ENCODE measurements around the gene UPF3A. TPM values are rescaled to one million over a fixed set of nuclear protein-coding genes. Genes with fewer than 3 reads are reported as not detected.

The UPF3A gene, protein sequence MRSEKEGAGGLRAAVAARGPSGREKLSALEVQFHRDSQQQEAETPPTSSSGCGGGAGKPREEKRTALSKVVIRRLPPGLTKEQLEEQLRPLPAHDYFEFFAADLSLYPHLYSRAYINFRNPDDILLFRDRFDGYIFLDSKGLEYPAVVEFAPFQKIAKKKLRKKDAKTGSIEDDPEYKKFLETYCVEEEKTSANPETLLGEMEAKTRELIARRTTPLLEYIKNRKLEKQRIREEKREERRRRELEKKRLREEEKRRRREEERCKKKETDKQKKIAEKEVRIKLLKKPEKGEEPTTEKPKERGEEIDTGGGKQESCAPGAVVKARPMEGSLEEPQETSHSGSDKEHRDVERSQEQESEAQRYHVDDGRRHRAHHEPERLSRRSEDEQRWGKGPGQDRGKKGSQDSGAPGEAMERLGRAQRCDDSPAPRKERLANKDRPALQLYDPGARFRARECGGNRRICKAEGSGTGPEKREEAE
- total RNA-seq, result 100 to 1,000 TPM in 1 of 6 donors, 10 to 100 TPM in 5; 27.5 to 117 (median 48.6) TPM

GRCh38 chr13:114281351-114282040, at the start of gene UPF3A:
UPF3A (plus strand) TSS chr13:114281601; CDS start chr13:114281640, 39 bp downstream.
- peaks cover 17 to 29% (median 21%) of the 10 kb centered on the region in 4 donors for H3K4me1 ChIP-seq
- ATAC-seq (ENCODE audit: low FRiP score in 2 of 2) (peak; percentile 96), DNase-seq (peak; percentile 90 to 98)
- no peaks in the 10 kb centered on the region for H3K9me3 ChIP-seq
- H3K4me3 ChIP-seq, result peak within 1 kb of the TSS; percentile 35 to 79 (median 74)
- H3K36me3 ChIP-seq, result peaks cover 0 to 27% (median 5%) of the 10 kb centered on the region in 4 donors
- WGBS, 2 donors, result 0 to 1% methylated on average over 7 to 69 of the region's 89 CpGs
- H3K27ac ChIP-seq, result peak within 1 kb of the TSS; percentile 95 to 99 (median 97)
- H3K27me3 ChIP-seq, result no peaks in the 10 kb centered on the region
- TF ChIP-seq POLR2AphosphoS5 (IDR thresholded peaks at IDR 0.05), result peak; percentile 86 to 87
- peak in 1 of 4 donors; percentile 13 for TF ChIP-seq EP300 (IDR thresholded peaks at IDR 0.05)
- peak in 3 of 4 donors; percentile 72 to 90 (median 87) for TF ChIP-seq POLR2A (IDR thresholded peaks at IDR 0.05)
- TF ChIP-seq CTCF (IDR thresholded peaks at IDR 0.05), result peak in 1 of 6 experiments; percentile 21

GRCh38 chr13:114231886-114232285, 49.5 kb upstream of the UPF3A start:
- Histone ChIP-seq H3K4me1 (peaks cover 6 to 18% (median 12%) of the 10 kb centered on the region in 4 donors), H3K27ac (no peak overlapping the region), H3K9me3 (no peaks in the 10 kb centered on the region), H3K27me3 (peaks cover 0 to 3% (median 0%) of the 10 kb centered on the region in 4 donors), H3K4me3 (no peak overlapping the region), H3K36me3 (peaks cover 0 to 4% (median 1%) of the 10 kb centered on the region in 4 donors)
- DNase-seq, result no peak
- WGBS, 2 donors, result 79 to 83% methylated on average over 8 of the region's 8 CpGs
- TF ChIP-seq EP300 (IDR thresholded peaks at IDR 0.05) (no peak), POLR2AphosphoS5 (IDR thresholded peaks at IDR 0.05) (no peak), CTCF (IDR thresholded peaks at IDR 0.05) (no peak), POLR2A (IDR thresholded peaks at IDR 0.05) (no peak)
- no peak for ATAC-seq (ENCODE audit: low FRiP score in 2 of 2)

GRCh38 chr13:114234266-114234644, 47.1 kb upstream of the UPF3A start:
- H3K27ac ChIP-seq, result peak overlapping the region; percentile 80 to 90 (median 86)
- DNase-seq, result no peak

More at GRCh38 chr13:114234266-114234644, 47.1 kb upstream of the UPF3A start:
- Histone ChIP-seq H3K27me3 (no peaks in the 10 kb centered on the region), H3K36me3 (peaks cover 14 to 25% (median 23%) of the 10 kb centered on the region in 4 donors), H3K9me3 (no peaks in the 10 kb centered on the region), H3K4me3 (peak overlapping the region in 3 of 4 donors; percentile 80 to 98 (median 93)), H3K4me1 (peaks cover 6 to 17% (median 11%) of the 10 kb centered on the region in 4 donors)
- ATAC-seq (ENCODE audit: low FRiP score in 2 of 2), result no peak
- TF ChIP-seq POLR2AphosphoS5 (IDR thresholded peaks at IDR 0.05) (no peak), CTCF (IDR thresholded peaks at IDR 0.05) (no peak), EP300 (IDR thresholded peaks at IDR 0.05) (no peak), POLR2A (IDR thresholded peaks at IDR 0.05) (no peak)
- WGBS, 2 donors, result 77 to 81% methylated on average over 4 of the region's 4 CpGs

All from upper lobe of left lung (tissue), 6 donors.